VCaP (cell line): Measurements from ENCODE around the gene DOLPP1.
"Not testable (repeated sequence)": the region's sequence is repeated elsewhere in the genome, so short reads cannot be mapped to it uniquely, and the experiment has no call there.

ENCODE experiments used
- H3K27ac ChIP-seq: fragments of 450-650 bp; 2 replicates; pipeline ENCODE4 v1.5.1; 2017
- CTCF ChIP-seq: fragments of 450-650 bp; conservative IDR thresholded peaks from 2 replicates; pipeline ENCODE4 v1.5.1; 2017; ENCODE audit warnings: mild to moderate bottlenecking, moderate library complexity

Gene DOLPP1

GRCh38 chr9:129122133-129122532 lies 41.2 kb downstream of the DOLPP1 start:
- no peak overlapping the region for H3K27ac ChIP-seq
- no peak for TF ChIP-seq CTCF

GRCh38 chr9:129122976-129123375 lies 42.1 kb downstream of the DOLPP1 start:
- not testable (repeated sequence) for H3K27ac ChIP-seq

DNA sequence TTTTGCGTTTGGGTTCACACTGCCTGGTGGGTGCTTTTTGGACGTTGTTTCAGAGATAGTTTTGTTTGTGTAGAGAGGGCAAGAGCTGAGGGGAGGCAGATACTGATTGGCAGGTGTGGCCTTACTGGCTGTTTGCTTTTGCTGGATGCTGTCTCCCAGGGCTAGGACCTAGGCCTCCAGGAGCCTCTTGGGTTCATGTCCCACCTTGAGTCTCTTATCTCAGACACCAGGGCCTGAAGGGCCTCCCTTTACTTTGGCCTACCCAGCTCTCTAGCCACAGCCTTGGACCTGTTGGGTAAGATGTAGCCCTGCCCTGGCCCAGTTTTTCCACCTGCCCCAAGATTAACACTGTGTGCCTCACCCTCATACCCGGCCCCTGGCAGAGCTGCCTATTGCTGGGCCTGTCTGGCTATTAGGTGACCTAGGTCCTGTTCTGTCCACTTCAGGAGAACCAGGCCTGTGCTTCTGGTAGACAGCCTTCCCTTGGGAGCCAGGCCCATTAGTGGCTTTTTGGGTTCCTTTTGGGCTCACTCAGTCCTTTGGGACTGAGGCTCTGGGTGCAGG lies 43.7 kb downstream of the DOLPP1 start:
- TF ChIP-seq CTCF: no peak
- H3K27ac ChIP-seq: no peak overlapping the region

GRCh38 chr9:129125478-129125877 lies 44.6 kb downstream of the DOLPP1 start:
- no peak overlapping the region for H3K27ac ChIP-seq
- no peak for TF ChIP-seq CTCF

DNA sequence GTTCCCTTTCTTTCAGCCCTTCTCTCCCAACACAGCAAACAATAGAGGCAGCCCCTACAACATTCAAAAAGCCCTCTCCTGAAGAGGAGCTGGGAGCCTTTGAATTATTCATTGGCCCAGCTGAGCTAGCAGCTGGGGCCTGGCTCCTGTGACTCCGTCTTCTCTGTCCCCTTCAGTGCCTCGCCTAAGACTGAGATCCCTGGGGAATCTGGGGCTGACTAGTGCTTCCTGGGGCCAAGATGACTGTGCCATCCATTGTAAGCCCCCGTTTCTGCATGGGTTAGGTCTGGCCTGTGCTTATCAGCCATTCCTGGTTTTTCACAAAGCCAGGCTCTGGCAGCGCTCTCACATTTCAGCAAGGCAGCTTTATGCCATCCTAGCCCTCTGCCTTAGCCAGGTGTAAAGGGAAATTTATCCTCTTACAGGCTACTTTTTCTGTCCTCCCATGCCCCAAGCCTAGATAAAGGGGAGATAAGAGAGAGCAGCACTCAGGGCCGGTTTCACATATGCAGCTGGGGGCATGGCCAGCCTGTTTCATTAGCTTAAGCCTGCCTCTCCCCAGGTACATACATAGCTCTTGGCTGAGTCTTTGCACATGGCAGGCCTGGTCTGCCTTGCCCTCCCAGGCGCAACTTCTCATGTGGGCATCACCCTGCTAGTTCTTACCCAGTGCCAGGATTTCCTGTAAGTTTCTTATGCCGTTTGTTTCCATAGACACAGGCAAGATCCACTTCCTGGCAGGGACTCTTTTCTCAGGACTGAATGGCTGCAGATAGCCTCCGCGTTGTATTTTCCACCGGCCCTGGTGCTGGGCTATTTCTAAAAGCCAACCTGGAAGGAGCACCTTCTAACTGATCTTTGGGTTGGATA lies 46.1 kb downstream of the DOLPP1 start:
- H3K27ac ChIP-seq: peak overlapping the region; percentile 15; the same call in 1 of the 2 replicates
- TF ChIP-seq CTCF: no peak

- TF ChIP-seq CTCF: no peak
- H3K27ac ChIP-seq: no peak overlapping the region
Measured at GRCh38 chr9:129128689-129129088, 47.8 kb downstream of the DOLPP1 start.

GRCh38 chr9:129130271-129130670 lies 49.4 kb downstream of the DOLPP1 start:
- not testable (repeated sequence) for H3K27ac ChIP-seq

GRCh38 chr9:129130791-129131190 lies 49.9 kb downstream of the DOLPP1 start:
- H3K27ac ChIP-seq: no peak overlapping the region
- no peak for TF ChIP-seq CTCF
